Uterus (tissue), 4 donors: ENCODE measurements around the gene DCAF5. TPM values are rescaled to one million over a fixed set of nuclear protein-coding genes. Genes with fewer than 3 reads are reported as not detected.

Source experiments
- DNase-seq, 2 donors: peaks; one replicate each; pipeline ENCODE4 v3.0.0-alpha.2; 2019 to 2020
- H3K27ac ChIP-seq, 2 donors: fragments of 200-600 bp; sonication (generic); 1 replicate in 1 of 2; 2 replicates in 1 of 2; pipeline ENCODE4 v1.5.1; 2016 to 2018
- H3K27me3 ChIP-seq, 2 donors: fragments of 200-600 bp; sonication (generic); one replicate each; pipeline ENCODE4 v1.5.1; 2018 to 2019; ENCODE audit warnings: control low read depth in 1 of 2
- H3K36me3 ChIP-seq, 2 donors: fragments of 200-600 bp; sonication (generic); one replicate each; pipeline ENCODE4 v1.5.1; 2019; ENCODE audit warnings: control low read depth in 1 of 2
- H3K4me1 ChIP-seq, 2 donors: fragments of 200-600 bp; sonication (generic); one replicate each; pipeline ENCODE4 v1.5.1; 2018 to 2019; ENCODE audit warnings: control low read depth in 1 of 2
- H3K4me3 ChIP-seq, 2 donors: fragments of 200-600 bp; sonication (generic); 1 replicate in 1 of 2; 2 replicates in 1 of 2; pipeline ENCODE4 v1.5.1; 2018 to 2019; ENCODE audit warnings: mild to moderate bottlenecking in 1 of 2
- H3K9me3 ChIP-seq, 2 donors: fragments of 200-600 bp; sonication (generic); one replicate each; pipeline ENCODE4 v1.5.1; 2019; ENCODE audit warnings: control low read depth in 1 of 2
- POLR2A ChIP-seq, 2 donors: fragments of 450-650 bp; IDR thresholded peaks; one replicate each; pipeline ENCODE4 v1.6.1; 2016; ENCODE audit warnings: antibody characterized with exemption in 2 of 2, mild to moderate bottlenecking in 1 of 2, moderate library complexity in 1 of 2
- intact Hi-C: fragments of 100-400 bp; cut with DNase I; formaldehyde crosslinking; loops from one replicate; pipeline ENCODE4 v1.15.1; 2023; ENCODE audit warnings: low total_unique reads
- total RNA-seq, 4 donors: library from RNA; depleted of rRNA in 3 of 4; stranded (reverse); fragments of >200 nt in 3 of 4; gene quantifications; one replicate each; pipeline versions ENCODE4 v1.1.0 to v1.2.4, GENCODE V29; 2014 to 2023
- TF ChIP-seq, protein P1 (sequence below), 4 experiments: fragments of 200-600 bp in 2 of 4; fragments of 450-650 bp in 2 of 4; sonication (generic) in 2 of 4; IDR thresholded peaks; one replicate each; pipeline ENCODE4 v1.5.1; 2016 to 2019; ENCODE audit warnings: antibody characterized with exemption in 4 of 4, mild to moderate bottlenecking in 2 of 4, moderate library complexity in 1 of 4
- donor health status: DM: yes; HTN: yes; CAD: no.

Gene DCAF5
- total RNA-seq, 4 donors from 2014 or later: 32.2 to 68.5 (median 60.0) TPM

DNA sequence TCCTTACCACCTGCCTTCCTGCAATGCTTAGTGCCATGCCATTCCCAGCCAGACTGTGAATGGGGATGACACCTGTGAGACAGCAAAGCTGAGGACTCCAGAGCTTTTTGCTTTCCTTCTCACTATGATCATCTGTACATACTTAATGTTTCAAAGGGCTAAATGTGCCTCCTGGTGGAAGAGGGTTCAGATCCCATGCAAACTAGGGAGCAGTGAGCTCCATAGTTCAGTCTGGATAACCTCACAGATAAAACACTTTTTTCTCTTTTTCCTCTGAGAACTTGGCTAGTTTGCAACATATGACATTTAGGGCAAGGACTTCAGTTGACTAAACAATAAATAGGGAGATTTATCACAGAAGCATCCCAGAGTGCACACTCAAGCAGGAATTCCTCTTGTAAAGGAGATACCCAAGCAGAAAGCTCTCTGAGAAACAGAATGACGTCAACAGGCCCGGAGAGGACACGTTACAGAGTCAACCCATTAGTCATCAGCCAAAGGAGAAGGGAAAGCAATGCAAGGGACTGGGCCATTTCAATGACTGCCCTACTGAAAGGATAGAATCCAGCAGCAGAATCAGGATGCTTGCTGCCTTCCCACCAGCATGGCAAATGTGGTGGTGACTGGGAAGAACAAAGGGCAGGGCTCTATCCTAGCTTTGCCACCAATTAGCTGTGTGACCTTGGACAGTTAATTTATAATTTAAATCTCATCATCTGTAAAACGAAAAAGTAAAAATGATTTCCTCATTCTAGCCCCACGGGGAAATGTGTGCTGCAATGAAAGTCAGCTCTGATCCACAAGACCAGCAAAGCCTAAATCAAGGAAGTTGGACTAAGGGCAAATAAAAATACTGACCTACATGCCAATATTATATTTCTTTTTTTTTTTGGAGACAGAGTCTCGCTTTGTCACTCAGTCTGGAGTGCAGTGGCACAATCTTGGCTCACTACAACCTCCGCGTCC, 93.0 kb downstream of the DCAF5 start:
- Histone ChIP-seq H3K4me1 (peaks cover 0 to 3% of the 10 kb centered on the region in 2 donors), H3K36me3 (no peaks in the 10 kb centered on the region), H3K9me3 (no peaks in the 10 kb centered on the region), H3K27me3 (no peaks in the 10 kb centered on the region), H3K4me3 (no peak overlapping the region), H3K27ac (peak overlapping the region; percentile 55 to 76)
- TF ChIP-seq, protein P1, sequence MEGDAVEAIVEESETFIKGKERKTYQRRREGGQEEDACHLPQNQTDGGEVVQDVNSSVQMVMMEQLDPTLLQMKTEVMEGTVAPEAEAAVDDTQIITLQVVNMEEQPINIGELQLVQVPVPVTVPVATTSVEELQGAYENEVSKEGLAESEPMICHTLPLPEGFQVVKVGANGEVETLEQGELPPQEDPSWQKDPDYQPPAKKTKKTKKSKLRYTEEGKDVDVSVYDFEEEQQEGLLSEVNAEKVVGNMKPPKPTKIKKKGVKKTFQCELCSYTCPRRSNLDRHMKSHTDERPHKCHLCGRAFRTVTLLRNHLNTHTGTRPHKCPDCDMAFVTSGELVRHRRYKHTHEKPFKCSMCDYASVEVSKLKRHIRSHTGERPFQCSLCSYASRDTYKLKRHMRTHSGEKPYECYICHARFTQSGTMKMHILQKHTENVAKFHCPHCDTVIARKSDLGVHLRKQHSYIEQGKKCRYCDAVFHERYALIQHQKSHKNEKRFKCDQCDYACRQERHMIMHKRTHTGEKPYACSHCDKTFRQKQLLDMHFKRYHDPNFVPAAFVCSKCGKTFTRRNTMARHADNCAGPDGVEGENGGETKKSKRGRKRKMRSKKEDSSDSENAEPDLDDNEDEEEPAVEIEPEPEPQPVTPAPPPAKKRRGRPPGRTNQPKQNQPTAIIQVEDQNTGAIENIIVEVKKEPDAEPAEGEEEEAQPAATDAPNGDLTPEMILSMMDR (IDR thresholded peaks at IDR 0.05): peak in 1 of 4 experiments; percentile 7
- no peak for TF ChIP-seq POLR2A (IDR thresholded peaks at IDR 0.05)
- intact Hi-C loops: no loop called here
- peak; percentile 50 to 81 for DNase-seq

DNA sequence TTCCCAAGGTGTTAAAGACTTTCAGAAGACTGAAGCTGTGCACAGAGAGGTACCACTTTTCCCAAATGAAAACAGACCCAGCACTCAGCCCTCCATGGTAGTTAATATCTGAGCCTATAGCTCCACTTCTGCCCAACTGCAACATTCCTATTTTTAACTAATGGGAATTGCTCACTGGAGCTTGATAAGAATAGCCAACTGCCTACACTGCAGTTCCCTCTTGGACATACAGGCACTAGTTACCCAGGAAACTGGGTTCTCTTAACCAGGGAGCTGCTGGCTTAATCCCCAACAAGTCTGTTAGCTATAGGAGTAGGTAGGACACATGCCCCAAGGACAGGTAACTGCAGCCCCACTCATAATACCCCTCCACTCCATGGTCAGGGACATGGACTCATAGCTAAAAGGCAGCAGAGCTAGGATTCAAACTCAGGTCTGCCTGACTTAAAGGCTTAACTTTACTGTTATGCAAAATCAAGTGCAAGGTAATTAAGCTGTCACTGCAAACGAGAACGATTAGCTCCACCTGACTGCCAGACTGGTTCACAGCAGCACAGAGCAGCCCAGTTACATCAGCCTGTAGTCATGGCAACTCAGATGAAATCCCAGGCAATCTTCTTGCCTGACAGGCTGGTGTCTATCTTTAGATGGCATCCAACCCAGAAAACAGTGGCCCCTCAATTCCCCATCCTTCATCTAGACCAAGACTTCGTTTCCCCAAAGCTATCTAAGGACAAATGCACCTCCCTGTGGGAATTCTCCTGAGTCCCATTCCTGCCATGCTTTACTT, 96.7 kb downstream of the DCAF5 start:
- Histone ChIP-seq H3K4me3 (no peak overlapping the region), H3K36me3 (no peaks in the 10 kb centered on the region), H3K4me1 (peaks cover 3% of the 10 kb centered on the region in 2 donors), H3K27ac (peak overlapping the region; percentile 37 to 42), H3K27me3 (no peaks in the 10 kb centered on the region), H3K9me3 (no peaks in the 10 kb centered on the region)
- peak in 1 of 2 donors; percentile 53 for DNase-seq
- intact Hi-C loops: no loop called here
- TF ChIP-seq, protein P1 (IDR thresholded peaks at IDR 0.05): peak in 3 of 4 experiments; percentile 13 to 35 (median 22)
- no peak for TF ChIP-seq POLR2A (IDR thresholded peaks at IDR 0.05)

DNA sequence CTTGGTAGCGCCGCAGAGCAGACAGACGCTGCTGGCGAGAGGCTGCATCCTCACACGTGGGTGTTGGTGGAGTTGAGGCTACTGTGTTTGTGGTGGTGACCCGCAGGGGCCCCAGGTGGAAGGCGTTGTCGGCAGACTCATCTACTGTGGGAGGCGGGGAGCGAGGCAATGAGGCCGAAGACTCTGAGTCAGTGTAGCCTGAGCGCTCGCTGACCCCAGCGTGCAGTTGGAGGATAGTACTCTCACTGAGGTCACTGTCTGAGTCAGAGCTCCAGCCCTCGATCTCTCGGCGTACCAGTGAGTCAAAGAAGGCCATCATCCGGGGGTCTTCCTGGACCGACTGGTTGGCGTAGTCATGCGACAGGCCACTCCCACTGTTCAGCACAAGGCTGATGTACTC, 97.8 kb downstream of the DCAF5 start:
- DNase-seq: no peak
- no peak overlapping the region for H3K4me3 ChIP-seq
- TF ChIP-seq, protein P1 (IDR thresholded peaks at IDR 0.05): no peak
- TF ChIP-seq POLR2A (IDR thresholded peaks at IDR 0.05): no peak
- H3K4me1 ChIP-seq: peaks cover 3% of the 10 kb centered on the region in 2 donors
- H3K27ac ChIP-seq: no peak overlapping the region
- no peaks in the 10 kb centered on the region for H3K9me3 ChIP-seq
- no peaks in the 10 kb centered on the region for H3K27me3 ChIP-seq
- intact Hi-C loops: no loop called here
- H3K36me3 ChIP-seq: no peaks in the 10 kb centered on the region

DNA sequence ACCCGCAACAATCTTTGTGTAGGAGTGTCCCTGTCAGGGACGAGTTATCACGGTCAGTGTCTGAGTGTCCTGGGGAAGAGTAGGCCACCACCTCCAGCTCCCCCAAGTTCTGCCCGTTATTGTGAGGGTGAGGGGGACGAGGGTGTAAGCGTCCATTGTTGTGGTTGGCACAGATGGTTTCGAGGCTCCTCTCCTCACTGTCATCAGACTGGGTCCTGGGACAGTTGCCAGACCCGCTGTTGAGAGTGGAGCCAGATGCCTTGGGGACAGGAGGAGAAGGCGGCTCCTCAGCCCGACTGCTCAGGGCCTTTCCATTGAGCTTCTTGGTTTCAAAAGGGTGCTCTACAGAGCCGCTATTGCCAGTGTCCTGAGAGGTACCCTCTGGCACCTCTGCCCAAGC, 98.9 kb downstream of the DCAF5 start:
- Histone ChIP-seq H3K27ac (no peak overlapping the region), H3K27me3 (no peaks in the 10 kb centered on the region), H3K9me3 (no peaks in the 10 kb centered on the region), H3K36me3 (no peaks in the 10 kb centered on the region), H3K4me1 (peaks cover 3 to 7% of the 10 kb centered on the region in 2 donors), H3K4me3 (no peak overlapping the region)
- TF ChIP-seq, protein P1 (IDR thresholded peaks at IDR 0.05): no peak
- TF ChIP-seq POLR2A (IDR thresholded peaks at IDR 0.05): no peak
- no peak for DNase-seq
- intact Hi-C loops: no loop called here
